ENCODE measurements around the gene CAPRIN1. TPM values are rescaled to one million over a fixed set of nuclear protein-coding genes. Genes with fewer than 3 reads are reported as not detected.
A peak's percentile ranks its signal among the peaks of the same experiment; 100 is the strongest.

Gene CAPRIN1
- total RNA-seq, 1 donor from 2014 or later = 252 TPM

- Mint-ChIP-seq H3K27me3 (ENCODE audit: unreplicated experiment) (no peaks in the 10 kb centered on the region), H3K36me3 (ENCODE audit: unreplicated experiment) (peaks cover 37% of the 10 kb centered on the region), H3K27ac (ENCODE audit: unreplicated experiment) (no peak overlapping the region), H3K4me1 (ENCODE audit: unreplicated experiment) (peaks cover 25% of the 10 kb centered on the region), H3K4me3 (ENCODE audit: unreplicated experiment) (no peak overlapping the region), H3K9me3 (ENCODE audit: unreplicated experiment) (no peaks in the 10 kb centered on the region)
- no peak for TF ChIP-seq CTCF (IDR thresholded peaks at IDR 0.05)
- DNase-seq (ENCODE audit: extremely low spot score, unreplicated experiment) = no peak
Measured at GRCh38 chr11:34072832-34073231, 21.3 kb downstream of the CAPRIN1 start.

- H3K36me3 Mint-ChIP-seq (ENCODE audit: unreplicated experiment) = peaks cover 49% of the 10 kb centered on the region
- no peaks in the 10 kb centered on the region for H3K27me3 Mint-ChIP-seq (ENCODE audit: unreplicated experiment)
- H3K27ac Mint-ChIP-seq (ENCODE audit: unreplicated experiment) = peak overlapping the region; percentile 45
- H3K4me1 Mint-ChIP-seq (ENCODE audit: unreplicated experiment) = peaks cover 16% of the 10 kb centered on the region
- TF ChIP-seq CTCF (IDR thresholded peaks at IDR 0.05) = no peak
- no peaks in the 10 kb centered on the region for H3K9me3 Mint-ChIP-seq (ENCODE audit: unreplicated experiment)
- no peak for DNase-seq (ENCODE audit: extremely low spot score, unreplicated experiment)
- no peak overlapping the region for H3K4me3 Mint-ChIP-seq (ENCODE audit: unreplicated experiment)
Measured at GRCh38 chr11:34074391-34074790, 22.9 kb downstream of the CAPRIN1 start.

- H3K36me3 Mint-ChIP-seq (ENCODE audit: unreplicated experiment) = peaks cover 52% of the 10 kb centered on the region
- H3K27ac Mint-ChIP-seq (ENCODE audit: unreplicated experiment) = peak overlapping the region; percentile 58
- no peak overlapping the region for H3K4me3 Mint-ChIP-seq (ENCODE audit: unreplicated experiment)
- DNase-seq (ENCODE audit: extremely low spot score, unreplicated experiment) = no peak
- TF ChIP-seq CTCF (IDR thresholded peaks at IDR 0.05) = no peak
- no peaks in the 10 kb centered on the region for H3K27me3 Mint-ChIP-seq (ENCODE audit: unreplicated experiment)
- H3K9me3 Mint-ChIP-seq (ENCODE audit: unreplicated experiment) = no peaks in the 10 kb centered on the region
- peaks cover 13% of the 10 kb centered on the region for H3K4me1 Mint-ChIP-seq (ENCODE audit: unreplicated experiment)
Measured at GRCh38 chr11:34075178-34075820, 23.8 kb downstream of the CAPRIN1 start.

- no peak overlapping the region for H3K27ac Mint-ChIP-seq (ENCODE audit: unreplicated experiment)
- no peak for DNase-seq (ENCODE audit: extremely low spot score, unreplicated experiment)
- no peak for TF ChIP-seq CTCF (IDR thresholded peaks at IDR 0.05)
- H3K27me3 Mint-ChIP-seq (ENCODE audit: unreplicated experiment) = no peaks in the 10 kb centered on the region
- H3K4me3 Mint-ChIP-seq (ENCODE audit: unreplicated experiment) = no peak overlapping the region
- H3K36me3 Mint-ChIP-seq (ENCODE audit: unreplicated experiment) = peaks cover 64% of the 10 kb centered on the region
- H3K9me3 Mint-ChIP-seq (ENCODE audit: unreplicated experiment) = no peaks in the 10 kb centered on the region
- peaks cover 3% of the 10 kb centered on the region for H3K4me1 Mint-ChIP-seq (ENCODE audit: unreplicated experiment)
Measured at GRCh38 chr11:34080609-34081008, 29.1 kb downstream of the CAPRIN1 start.

- Mint-ChIP-seq H3K27ac (ENCODE audit: unreplicated experiment) (peak overlapping the region; percentile 8), H3K9me3 (ENCODE audit: unreplicated experiment) (no peaks in the 10 kb centered on the region), H3K4me3 (ENCODE audit: unreplicated experiment) (no peak overlapping the region), H3K36me3 (ENCODE audit: unreplicated experiment) (peaks cover 61% of the 10 kb centered on the region), H3K4me1 (ENCODE audit: unreplicated experiment) (no peaks in the 10 kb centered on the region), H3K27me3 (ENCODE audit: unreplicated experiment) (no peaks in the 10 kb centered on the region)
- no peak for DNase-seq (ENCODE audit: extremely low spot score, unreplicated experiment)
- TF ChIP-seq CTCF (IDR thresholded peaks at IDR 0.05) = no peak
Measured at GRCh38 chr11:34084637-34085036, 33.1 kb downstream of the CAPRIN1 start.

Data from osteocyte (in vitro differentiated cells).